ENCODE data around the gene FMO3.

Gene FMO3

GRCh38 chr1:171159148-171159547 is 68.4 kb downstream of the FMO3 start:
- no peak for DNase-seq

GRCh38 chr1:171160211-171160610 is 69.5 kb downstream of the FMO3 start:
- DNase-seq, result no peak

- DNase-seq, result no peak
Measured at GRCh38 chr1:171160639-171161354, 70.1 kb downstream of the FMO3 start.

GRCh38 chr1:171161431-171161830 is 70.7 kb downstream of the FMO3 start:
- DNase-seq, result no peak

GRCh38 chr1:171166361-171166760 is 75.7 kb downstream of the FMO3 start:
- no peak for DNase-seq
